Spleen (tissue), 11 donors: ENCODE measurements around the gene MLKL. TPM values are rescaled to one million over a fixed set of nuclear protein-coding genes. Genes with fewer than 3 reads are reported as not detected.

Experiments used
- DNase-seq: peaks from one replicate; pipeline ENCODE4 v3.0.0-alpha.2; 2020
- H3K27ac ChIP-seq, 8 donors: fragments of 200-600 bp; sonication (generic) in 7 of 8; 1 replicate in 4 of 8; 2 replicates in 4 of 8; pipeline versions ENCODE4 v1.5.0 to v1.8.0; 2016 to 2021; ENCODE audit warnings: inconsistent platforms in 4 of 8, mild to moderate bottlenecking in 4 of 8, moderate library complexity in 1 of 8
- H3K27me3 ChIP-seq, 7 donors: fragments of 200-600 bp; sonication (generic) in 6 of 7; replicated peaks in 1 of 7; 1 replicate in 4 of 7; 2 replicates in 3 of 7; pipeline versions ENCODE4 v1.5.0 to v1.8.0; 2016 to 2021; ENCODE audit warnings: inconsistent platforms in 3 of 7, mild to moderate bottlenecking in 1 of 7
- H3K36me3 ChIP-seq, 6 donors: fragments of 200-600 bp; sonication (generic) in 5 of 6; 1 replicate in 4 of 6; 2 replicates in 2 of 6; pipeline versions ENCODE4 v1.5.0 to v1.8.0; 2016 to 2021; ENCODE audit warnings: inconsistent platforms in 2 of 6
- H3K4me1 ChIP-seq, 6 donors: fragments of 200-600 bp; sonication (generic) in 5 of 6; 1 replicate in 3 of 6; 2 replicates in 3 of 6; pipeline versions ENCODE4 v1.5.0 to v1.8.0; 2016 to 2021; ENCODE audit warnings: inconsistent platforms in 3 of 6
- H3K4me3 ChIP-seq, 8 donors: fragments of 200-600 bp; sonication (generic) in 7 of 8; 1 replicate in 4 of 8; 2 replicates in 4 of 8; pipeline versions ENCODE4 v1.5.0 to v1.8.0; 2016 to 2021; ENCODE audit warnings: inconsistent platforms in 4 of 8, mild to moderate bottlenecking in 4 of 8, moderate library complexity in 2 of 8
- H3K9me3 ChIP-seq, 8 donors: fragments of 200-600 bp; sonication (generic) in 7 of 8; 1 replicate in 4 of 8; 2 replicates in 4 of 8; pipeline versions ENCODE4 v1.5.0 to v1.8.0; 2016 to 2021; ENCODE audit warnings: inconsistent platforms in 4 of 8
- CTCF ChIP-seq, 11 experiments: fragments of 200-600 bp in 7 of 11; fragments of 450-650 bp in 4 of 11; sonication (generic) in 4 of 11; IDR thresholded peaks in 8 of 11; conservative IDR thresholded peaks in 3 of 11; 1 replicate in 7 of 11; 2 replicates in 4 of 11; pipeline versions ENCODE4 v1.4.0 to v1.8.0; 2016 to 2021; ENCODE audit warnings: antibody characterized with exemption in 11 of 11, inconsistent platforms in 4 of 11, mild to moderate bottlenecking in 1 of 11
- POLR2A ChIP-seq, 3 donors: fragments of 450-650 bp; IDR thresholded peaks; one replicate each; pipeline ENCODE4 v1.5.1; 2017; ENCODE audit warnings: antibody characterized with exemption in 3 of 3, mild to moderate bottlenecking in 1 of 3
- POLR2AphosphoS5 ChIP-seq, 3 donors: sonication (generic); formaldehyde crosslinking; IDR thresholded peaks; one replicate each; pipeline ENCODE4 v1.5.1; 2017; ENCODE audit warnings: antibody characterized with exemption in 3 of 3
- WGBS, 5 donors: extraction: QIAGEN DNeasy Blood & Tissue Kit in 3 of 5; methylation state at CpG; one replicate each; pipeline versions ENCODE4 v1.1.5 to v1.1.7; 2013 to 2018; 5-methylcytosine and 5-hydroxymethylcytosine counted together
- intact Hi-C: fragments of 100-400 bp; cut with DNase I; formaldehyde crosslinking; loops from one replicate; pipeline ENCODE4 v1.15.0; 2023; ENCODE audit warnings: low total_unique reads
- polyA plus RNA-seq, 3 donors: library from polyadenylated mRNA; stranded (reverse); fragments of 200-250 nt; gene quantifications; one replicate each; pipeline ENCODE4 v1.2.1, GENCODE V29; 2013
- total RNA-seq, 7 donors: library from RNA; depleted of rRNA in 3 of 7; stranded (reverse); fragments of >200 nt in 3 of 7; fragmentation: NEBNext Ultra II Directional in 4 of 7; extraction: Animal tissue kit (Norgen Biotek cat#: 25700) in 4 of 7; gene quantifications; one replicate each; pipeline versions ENCODE4 v1.1.0 to v1.2.1, GENCODE V29; 2016 to 2021
- donor health status: healthy with polysubstance abuse.
- donor health status: DM: no; HTN: no; CAD: no; lungs with moderate emphysema.
- donor health status: DM: no; HTN: no; CAD: no.
- donor health status: Bipolar disorder and iron deficiency.
- donor health status: healthy.
- donor health status: DM: no; HTN: no; CAD: no.
- donor health status: DM: yes; HTN: yes; CAD: no.

The MLKL gene
- total and polyA plus RNA-seq, 10 donors: 21.4 to 69.6 (median 50.5) TPM

GRCh38 chr16:74651841-74652240 lies 48.8 kb downstream of the MLKL start:
- no peak for DNase-seq
- Histone ChIP-seq H3K4me1 (peaks cover 0 to 53% (median 7%) of the 10 kb centered on the region in 6 donors), H3K9me3 (no peaks in the 10 kb centered on the region), H3K27ac (no peak overlapping the region), H3K27me3 (no peaks in the 10 kb centered on the region), H3K4me3 (no peak overlapping the region), H3K36me3 (peaks cover 8 to 98% (median 57%) of the 10 kb centered on the region in 6 donors)
- intact Hi-C loops: no loop called here
- TF ChIP-seq POLR2AphosphoS5 (IDR thresholded peaks at IDR 0.05): no peak
- no peak for TF ChIP-seq POLR2A (IDR thresholded peaks at IDR 0.05)
- TF ChIP-seq CTCF (IDR thresholded peaks at IDR 0.05 in 8 of 11, conservative IDR thresholded peaks at IDR 0.05 in 3 of 11): no peak
- 92 to 97% (median 94%) methylated on average over 2 of the region's 2 CpGs for WGBS, 5 donors

- intact Hi-C loops: no loop called here
- Histone ChIP-seq H3K36me3 (peaks cover 8 to 98% (median 64%) of the 10 kb centered on the region in 6 donors), H3K27ac (no peak overlapping the region), H3K27me3 (no peaks in the 10 kb centered on the region), H3K4me3 (no peak overlapping the region), H3K9me3 (no peaks in the 10 kb centered on the region), H3K4me1 (peaks cover 0 to 45% (median 6%) of the 10 kb centered on the region in 6 donors)
- 83 to 91% (median 90%) methylated on average over 6 of the region's 6 CpGs for WGBS, 5 donors
- TF ChIP-seq POLR2A (IDR thresholded peaks at IDR 0.05): no peak
- peak in 5 of 11 experiments; percentile 11 to 35 (median 28) for TF ChIP-seq CTCF (IDR thresholded peaks at IDR 0.05 in 8 of 11, conservative IDR thresholded peaks at IDR 0.05 in 3 of 11)
- no peak for DNase-seq
Observed at GRCh38 chr16:74650966-74651567, 49.6 kb downstream of the MLKL start.

- Histone ChIP-seq H3K4me1 (peaks cover 0 to 37% (median 5%) of the 10 kb centered on the region in 6 donors), H3K36me3 (peaks cover 8 to 100% (median 68%) of the 10 kb centered on the region in 6 donors), H3K9me3 (no peaks in the 10 kb centered on the region), H3K27me3 (no peaks in the 10 kb centered on the region), H3K4me3 (no peak overlapping the region), H3K27ac (no peak overlapping the region)
- 79 to 95% (median 85%) methylated on average over 1 of the region's 1 CpG for WGBS, 5 donors
- no peak for DNase-seq
- intact Hi-C loops: no loop called here
- TF ChIP-seq CTCF (IDR thresholded peaks at IDR 0.05 in 8 of 11, conservative IDR thresholded peaks at IDR 0.05 in 3 of 11) (no peak), POLR2AphosphoS5 (IDR thresholded peaks at IDR 0.05) (no peak), POLR2A (IDR thresholded peaks at IDR 0.05) (no peak)
Observed at GRCh38 chr16:74649839-74650504, 50.7 kb downstream of the MLKL start.

- intact Hi-C loops: no loop called here
- WGBS, 5 donors: 96 to 98% (median 97%) methylated on average over 8 of the region's 8 CpGs
Observed at GRCh38 chr16:74641969-74642368, 58.7 kb downstream of the MLKL start.

More at GRCh38 chr16:74641969-74642368, 58.7 kb downstream of the MLKL start:
- H3K36me3 ChIP-seq: peaks cover under 1 to 100% (median 79%) of the 10 kb centered on the region in 6 donors
- DNase-seq: no peak
- no peak overlapping the region for H3K27ac ChIP-seq
- H3K4me3 ChIP-seq: no peak overlapping the region
- H3K4me1 ChIP-seq: no peaks in the 10 kb centered on the region
- H3K9me3 ChIP-seq: no peaks in the 10 kb centered on the region
- no peak for TF ChIP-seq CTCF (IDR thresholded peaks at IDR 0.05 in 8 of 11, conservative IDR thresholded peaks at IDR 0.05 in 3 of 11)
- TF ChIP-seq POLR2AphosphoS5 (IDR thresholded peaks at IDR 0.05): no peak
- no peak for TF ChIP-seq POLR2A (IDR thresholded peaks at IDR 0.05)
- no peaks in the 10 kb centered on the region for H3K27me3 ChIP-seq
